HG03064 (cell line): ENCODE data around the gene ATP6V1B1.

ENCODE experiments used
- ATAC-seq: cut with Tn5 transposase; IDR thresholded peaks from one replicate; pipeline ENCODE4 v1.9.1; 2021; ENCODE audit warnings: low read depth; ENCODE audit not compliant: unreplicated experiment

Gene ATP6V1B1

DNA sequence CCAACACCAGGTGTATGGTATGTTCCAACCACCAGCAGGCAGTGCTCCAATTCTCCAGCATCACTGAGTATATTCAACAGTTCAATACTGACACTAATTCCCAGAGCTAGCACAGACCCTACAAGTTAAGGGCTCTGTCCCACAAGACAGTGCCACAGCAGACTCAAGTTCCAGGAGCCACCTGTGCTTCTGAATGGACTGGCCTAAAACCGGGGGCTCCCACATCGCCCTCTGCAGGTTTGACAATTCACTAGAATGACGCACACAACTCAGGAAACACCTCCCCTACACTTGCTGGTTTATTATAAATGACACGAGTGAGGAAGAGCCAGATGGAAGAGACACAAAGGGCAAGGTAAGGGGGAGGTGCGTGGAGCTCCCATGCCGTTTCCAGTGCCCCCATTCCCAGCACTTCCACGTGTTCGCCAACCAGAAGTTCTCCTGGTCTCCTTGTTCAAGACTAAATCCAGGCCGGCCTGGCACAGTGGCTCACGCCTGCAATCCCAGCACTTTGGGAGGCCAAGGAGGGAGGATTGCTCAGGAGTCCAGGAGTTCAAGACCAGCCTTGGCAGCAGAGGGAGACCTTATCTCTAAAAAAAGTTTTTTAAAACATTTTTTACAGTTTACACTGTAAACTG is 12.2 kb upstream of the ATP6V1B1 start:
- no peak for ATAC-seq

GRCh38 chr2:70926042-70926441 is 9.7 kb upstream of the ATP6V1B1 start:
- ATAC-seq = no peak

DNA sequence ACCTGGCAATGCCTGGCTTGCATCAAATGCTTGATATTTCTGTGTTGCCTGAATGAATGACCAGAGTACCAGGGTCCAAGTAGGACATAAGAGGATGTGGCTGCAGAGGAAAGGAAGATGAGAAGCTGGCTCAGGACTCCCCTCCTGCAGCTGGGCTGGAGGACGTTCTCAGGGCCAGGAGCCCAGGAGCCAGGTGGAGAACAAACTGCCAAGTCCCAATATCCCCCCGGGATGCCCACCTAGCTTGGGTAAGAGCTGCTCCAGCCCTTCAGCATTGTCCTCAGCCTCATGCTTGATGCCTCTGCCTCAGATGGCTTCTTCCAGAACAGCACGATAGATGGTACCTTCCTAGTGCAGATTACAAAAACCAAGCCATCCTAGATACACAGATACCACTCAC is 8.6 kb upstream of the ATP6V1B1 start:
- ATAC-seq = no peak

GRCh38 chr2:70927641-70928040 is 8.1 kb upstream of the ATP6V1B1 start:
- no peak for ATAC-seq

- no peak for ATAC-seq
These were observed 7.3 kb upstream of the ATP6V1B1 start for GRCh38 chr2:70928366-70928765.

DNA sequence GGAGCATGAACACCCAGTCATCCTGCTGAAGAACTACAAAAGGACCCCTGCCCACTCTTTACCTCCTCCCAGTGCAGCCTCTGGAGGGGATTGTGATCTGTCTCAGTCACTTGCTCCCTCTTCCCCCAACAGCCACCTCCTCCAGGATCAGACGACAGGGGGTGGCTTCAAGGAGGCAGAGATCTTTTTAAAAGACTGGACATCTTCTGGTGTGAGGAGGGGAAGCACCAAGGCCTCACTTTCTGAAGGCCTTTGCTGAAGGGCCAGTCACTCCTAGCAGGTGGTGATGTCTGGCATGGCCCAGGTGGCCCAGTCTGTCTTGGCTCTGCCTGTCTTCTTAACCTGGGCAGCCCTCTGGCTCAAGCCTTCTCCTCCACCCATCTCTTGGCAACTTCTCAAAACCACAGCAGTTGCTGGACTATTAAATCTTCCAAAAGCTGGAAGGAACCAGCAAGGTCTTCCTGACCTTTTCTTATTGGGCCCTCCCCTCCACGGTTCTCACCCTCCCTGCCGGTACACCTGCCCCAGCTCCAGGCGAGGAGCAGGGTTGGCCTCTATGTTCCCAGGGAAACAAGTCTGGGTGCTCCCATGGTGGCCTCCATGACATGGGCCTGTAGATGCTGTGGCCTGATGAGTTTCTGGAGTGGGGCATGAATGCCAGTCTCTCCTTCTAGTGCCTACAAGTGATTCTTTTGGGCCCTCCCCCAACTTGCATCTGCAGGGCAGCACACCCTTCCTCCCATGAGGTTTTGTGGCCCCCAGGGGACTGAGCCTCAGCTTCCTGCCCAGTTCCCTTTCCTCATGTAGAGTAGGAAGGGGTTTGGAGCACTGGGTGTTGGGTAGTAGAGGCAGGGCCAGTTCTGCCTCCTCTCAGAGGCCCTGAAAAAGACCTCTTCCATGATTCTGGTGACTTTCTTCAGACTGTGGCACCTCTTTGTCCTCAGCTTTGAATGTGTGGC is 5.0 kb upstream of the ATP6V1B1 start:
- no peak for ATAC-seq

GRCh38 chr2:70931376-70932000 is 4.2 kb upstream of the ATP6V1B1 start:
- no peak for ATAC-seq

GRCh38 chr2:70932631-70933230 is 3.0 kb upstream of the ATP6V1B1 start:
- no peak for ATAC-seq

GRCh38 chr2:70934981-70935380 is 719 bp upstream of the ATP6V1B1 start:
- ATAC-seq = no peak

GRCh38 chr2:70936165-70936978 is 672 bp downstream of the ATP6V1B1 start:
- no peak for ATAC-seq

- no peak for ATAC-seq
These were observed 1.5 kb downstream of the ATP6V1B1 start for GRCh38 chr2:70936979-70937811.

DNA sequence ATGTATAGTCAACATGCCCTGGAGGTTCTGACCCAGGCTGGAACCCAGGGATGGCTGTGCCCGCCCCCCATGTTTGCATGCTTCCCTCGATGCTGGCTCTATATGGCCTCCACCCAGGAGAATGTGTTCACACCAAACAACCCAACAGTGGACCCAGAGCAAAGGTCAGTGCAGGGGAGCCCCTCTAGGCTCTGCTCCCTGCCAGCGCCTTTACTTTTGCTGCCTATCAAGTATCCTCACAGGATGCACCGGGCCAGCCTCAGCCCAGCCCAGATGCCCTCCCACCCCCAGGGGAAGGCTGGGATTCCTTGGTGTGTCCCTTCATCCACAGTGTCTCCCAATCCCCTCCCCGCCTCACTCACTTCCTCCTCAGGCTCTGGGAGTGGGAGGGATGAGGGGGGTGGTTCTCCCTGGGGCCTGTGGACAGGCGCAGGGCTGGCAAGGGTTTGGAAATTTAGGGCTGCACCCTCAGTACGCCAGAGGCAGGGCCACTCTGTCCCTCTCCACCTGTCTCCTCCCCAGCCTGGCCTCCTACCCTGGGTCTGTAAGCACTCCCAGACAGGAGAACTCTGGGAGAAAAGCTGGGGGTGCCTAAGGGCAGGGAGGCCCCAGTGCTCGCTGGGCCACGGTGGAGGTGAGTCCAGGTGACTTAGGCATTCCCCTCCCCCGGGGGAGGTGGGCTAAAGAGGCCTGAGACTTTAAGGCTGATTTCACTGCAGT is 2.3 kb downstream of the ATP6V1B1 start:
- no peak for ATAC-seq

GRCh38 chr2:70938586-70938950 is 2.9 kb downstream of the ATP6V1B1 start:
- no peak for ATAC-seq

DNA sequence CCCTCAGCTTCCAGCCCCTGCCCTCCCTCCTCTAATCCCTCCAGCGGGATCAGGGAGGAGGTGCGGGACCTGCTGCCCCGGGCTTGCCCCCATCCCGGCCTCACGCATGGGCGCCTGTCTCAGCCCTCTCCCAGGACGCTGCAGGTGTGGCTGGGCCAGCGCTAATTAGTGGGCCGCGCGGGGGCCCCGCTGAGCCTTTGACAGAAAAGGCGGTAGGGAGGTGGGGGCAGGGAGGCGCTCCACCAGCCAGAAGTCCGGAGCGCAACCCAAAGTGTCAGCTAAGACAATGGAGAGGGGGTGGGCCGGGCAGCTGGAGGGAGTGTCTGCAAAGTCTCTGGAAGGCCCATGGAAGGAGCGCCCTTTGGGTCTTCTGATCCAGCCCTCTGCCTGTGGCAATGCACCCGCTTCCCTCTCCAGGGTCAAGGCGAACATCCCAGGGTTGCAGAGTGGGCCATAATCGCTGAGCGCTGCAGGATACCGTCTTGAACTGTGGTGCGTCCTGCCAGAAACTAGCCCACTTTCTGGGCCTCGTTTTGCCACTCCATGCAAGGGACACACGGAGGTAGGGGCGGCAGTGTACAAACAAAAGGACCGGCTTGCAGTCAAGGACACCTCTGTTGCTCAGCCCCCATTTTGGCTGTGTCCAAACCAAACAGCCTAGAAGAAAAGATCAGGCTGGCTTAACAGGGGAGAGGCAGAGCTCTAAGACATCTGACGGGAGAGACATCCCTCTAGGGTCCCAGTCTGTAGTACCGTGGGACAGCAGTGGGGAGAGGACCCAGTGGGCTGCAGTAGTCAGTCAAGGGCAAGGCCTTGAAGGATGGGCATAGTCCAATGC is 3.5 kb downstream of the ATP6V1B1 start:
- ATAC-seq = no peak

GRCh38 chr2:70939839-70940580 is 4.3 kb downstream of the ATP6V1B1 start:
- ATAC-seq = no peak

DNA sequence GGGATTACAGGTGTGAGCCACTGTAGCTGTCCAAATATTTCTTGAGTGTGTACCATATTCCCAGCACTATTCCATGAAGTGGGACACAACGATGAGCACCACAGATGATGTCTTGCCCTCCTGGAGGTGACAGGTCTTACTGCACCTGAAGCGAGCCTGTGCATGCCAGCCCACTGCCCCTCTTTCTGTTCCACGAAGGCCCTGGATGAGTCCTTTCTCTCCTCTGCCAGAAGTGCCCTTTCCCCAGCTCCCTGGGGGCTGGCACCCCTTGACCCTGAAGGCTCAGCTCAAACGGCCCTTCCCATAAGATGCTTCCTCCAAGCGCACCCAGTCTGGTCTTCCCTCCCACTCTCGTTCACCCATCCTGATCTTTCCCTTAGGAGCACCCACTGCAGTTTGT is 5.5 kb downstream of the ATP6V1B1 start:
- no peak for ATAC-seq

DNA sequence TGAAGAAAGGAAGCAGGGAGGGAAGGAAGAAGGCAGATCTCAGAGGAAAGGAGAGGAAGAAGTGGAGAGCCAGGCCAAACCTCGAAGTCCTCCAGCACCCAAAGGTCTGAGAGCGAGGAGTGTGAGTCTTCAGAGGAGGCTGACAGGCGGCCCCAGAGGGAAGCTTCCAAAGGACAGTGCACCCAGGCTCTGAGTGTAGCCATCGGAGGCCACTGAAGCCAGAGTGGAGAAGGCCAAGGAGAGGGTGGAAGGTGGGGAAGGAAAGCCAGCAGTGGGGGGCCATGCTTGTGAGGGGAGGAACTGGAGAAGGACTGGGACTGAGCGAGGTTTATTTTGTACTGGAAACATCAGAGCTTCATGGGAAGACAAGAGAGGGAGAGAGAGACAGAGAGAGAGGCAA is 6.0 kb downstream of the ATP6V1B1 start:
- no peak for ATAC-seq
